ENCODE measurements around the gene DCLRE1B.

GRCh38 chr1:113903501-113904292, 1.4 kb upstream of the DCLRE1B start:
- TF ChIP-seq POLR2A (IDR thresholded peaks at IDR 0.05) (no peak), CTCF (IDR thresholded peaks at IDR 0.05 in 8 of 11, conservative IDR thresholded peaks at IDR 0.05 in 3 of 11) (no peak), POLR2AphosphoS5 (IDR thresholded peaks at IDR 0.05) (no peak)

All from spleen (tissue), 7 donors.